Pancreas (tissue), 10 donors: ENCODE data around the gene CCL5. TPM values are rescaled to one million over a fixed set of nuclear protein-coding genes. Genes with fewer than 3 reads are reported as not detected.

Experiments
- ATAC-seq, 4 donors: fragments of 200-7000 bp; cut with Tn5 transposase; one replicate each; pipeline versions ENCODE4 v1.8.0 to v1.9.1; 2020; ENCODE audit warnings: mild to moderate bottlenecking in 4 of 4, moderate library complexity in 4 of 4
- DNase-seq, 6 donors: peaks; one replicate each; pipeline ENCODE4 v3.0.0-alpha.2; 2020
- FAIRE-seq: peaks from 2 replicates; lab custom pipeline; 2012; peaks lifted over from hg19 to GRCh38; lab: Jason Lieb, UNC
- H3K27ac ChIP-seq, 4 donors: fragments of 200-600 bp; sonication (generic); 1 replicate in 3 of 4; 2 replicates in 1 of 4; pipeline versions ENCODE4 v1.5.0 to v1.8.0; 2020
- H3K27me3 ChIP-seq, 4 donors: fragments of 200-600 bp; one replicate each; pipeline ENCODE4 v1.8.0; 2021
- H3K36me3 ChIP-seq, 3 donors: fragments of 200-600 bp; sonication (generic) in 1 of 3; one replicate each; pipeline versions ENCODE4 v1.5.0 to v1.8.0; 2020 to 2021
- H3K4me1 ChIP-seq, 3 donors: fragments of 200-600 bp; one replicate each; pipeline ENCODE4 v1.8.0; 2021
- H3K4me3 ChIP-seq, 4 donors: fragments of 200-600 bp; sonication (generic) in 2 of 4; one replicate each; pipeline versions ENCODE4 v1.5.0 to v1.8.0; 2020 to 2021
- H3K9me3 ChIP-seq, 4 donors: fragments of 200-600 bp; one replicate each; pipeline ENCODE4 v1.8.0; 2021
- CTCF ChIP-seq, 4 donors: fragments of 200-600 bp; sonication (generic) in 3 of 4; IDR thresholded peaks; one replicate each; pipeline versions ENCODE4 v1.5.0 to v1.8.0; 2021; ENCODE audit warnings: antibody characterized with exemption in 4 of 4
- WGBS, 2 donors: extraction: QIAGEN DNeasy Blood & Tissue Kit; methylation state at CpG; one replicate each; pipeline ENCODE4 v1.1.7; 2013; 5-methylcytosine and 5-hydroxymethylcytosine counted together
- intact Hi-C, 3 donors: fragments of 100-400 bp; cut with DNase I; formaldehyde crosslinking; loops; one replicate each; pipeline versions ENCODE4 v1.11.1 to v1.14.2; 2022
- polyA plus RNA-seq, 2 donors: library from polyadenylated mRNA; stranded (reverse); fragments of 200-250 nt; gene quantifications; one replicate each; pipeline ENCODE4 v1.2.3, GENCODE V29; 2013
- total RNA-seq, 6 donors: library from RNA; stranded (reverse); fragmentation: NEBNext Ultra II Directional in 4 of 6; extraction: Animal tissue kit (Norgen Biotek cat#: 25700) in 4 of 6; gene quantifications; one replicate each; pipeline versions ENCODE4 v1.2.1 to v1.2.4, GENCODE V29; 2021 to 2023
- donor health status: healthy with polysubstance abuse.
- donor health status: DM: no; HTN: no; CAD: no; lungs with moderate emphysema.
- donor health status: DM: no; HTN: no; CAD: no.
- donor health status: control.
- donor health status: control.
- donor health status: Bipolar disorder and iron deficiency.
- donor health status: DM: yes; HTN: yes; CAD: no.
- donor health status: DM: no; HTN: no; CAD: no.
- donor health status: DM: no; HTN: no; CAD: no.
- donor health status: DM: yes; HTN: yes; CAD: no.

Gene CCL5
- total and polyA plus RNA-seq, 8 donors = 0.47 to 3.5 (median 1.8) TPM

DNA sequence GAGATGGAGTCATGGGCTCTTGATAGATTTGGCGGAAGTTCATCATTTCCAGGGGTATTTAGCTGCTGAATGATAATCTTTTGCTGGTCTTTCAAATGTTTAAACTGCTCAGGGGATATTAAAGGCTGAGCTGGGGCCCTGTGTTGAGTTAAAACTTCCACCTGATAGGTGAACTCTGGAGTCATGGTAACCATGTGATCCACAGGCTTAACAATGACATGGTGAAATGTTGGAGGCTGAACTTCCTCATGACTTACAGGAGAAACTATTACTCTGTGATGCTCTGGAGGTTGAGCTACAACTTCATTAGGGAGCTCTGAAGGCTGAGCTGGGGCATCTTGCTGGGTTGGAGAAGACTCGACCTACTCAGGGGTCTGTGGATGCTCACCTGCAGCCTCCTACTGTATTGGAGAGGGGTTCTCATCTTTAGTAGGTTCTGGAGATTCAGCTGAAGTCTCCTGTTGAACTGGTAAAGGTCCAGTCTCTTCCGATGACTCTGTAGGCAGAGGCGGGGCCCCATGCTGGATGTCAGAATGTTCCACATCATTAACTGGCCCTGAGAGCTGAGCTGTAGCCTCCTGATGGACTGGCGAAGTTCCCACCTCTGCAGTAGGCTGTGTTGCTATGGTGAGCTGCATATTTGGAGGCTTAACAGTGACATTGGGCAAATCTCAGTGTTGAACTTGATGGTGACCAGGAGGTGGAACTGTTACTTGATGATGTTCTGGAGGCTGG lies 26.2 kb upstream of the CCL5 start:
- H3K27me3 ChIP-seq = no peaks in the 10 kb centered on the region
- intact Hi-C loops = no loop called here
- H3K4me3 ChIP-seq = no peak overlapping the region
- H3K27ac ChIP-seq = no peak overlapping the region
- FAIRE-seq (no peak), DNase-seq (no peak), ATAC-seq (no peak)
- H3K36me3 ChIP-seq = no peaks in the 10 kb centered on the region
- no peaks in the 10 kb centered on the region for H3K9me3 ChIP-seq
- H3K4me1 ChIP-seq = no peaks in the 10 kb centered on the region
- TF ChIP-seq CTCF (IDR thresholded peaks at IDR 0.05) = no peak
- WGBS, 2 donors = 67 to 81% methylated on average over 5 of the region's 5 CpGs

GRCh38 chr17:35903451-35903850 lies 23.3 kb upstream of the CCL5 start:
- WGBS, 2 donors = 89 to 96% methylated on average over 5 of the region's 5 CpGs
- no peak for TF ChIP-seq CTCF (IDR thresholded peaks at IDR 0.05)
- Histone ChIP-seq H3K27ac (no peak overlapping the region), H3K9me3 (no peaks in the 10 kb centered on the region), H3K4me3 (no peak overlapping the region), H3K4me1 (no peaks in the 10 kb centered on the region), H3K36me3 (no peaks in the 10 kb centered on the region), H3K27me3 (no peaks in the 10 kb centered on the region)
- FAIRE-seq (no peak), ATAC-seq (no peak), DNase-seq (no peak)
- intact Hi-C loops = no loop called here

- no peaks in the 10 kb centered on the region for H3K4me1 ChIP-seq
- H3K36me3 ChIP-seq = no peaks in the 10 kb centered on the region
- DNase-seq (no peak), ATAC-seq (no peak), FAIRE-seq (no peak)
- no peak overlapping the region for H3K27ac ChIP-seq
- H3K9me3 ChIP-seq = no peaks in the 10 kb centered on the region
- intact Hi-C loops = no loop called here
- H3K4me3 ChIP-seq = no peak overlapping the region
- 84 to 86% methylated on average over 9 of the region's 9 CpGs for WGBS, 2 donors
- H3K27me3 ChIP-seq = no peaks in the 10 kb centered on the region
- no peak for TF ChIP-seq CTCF (IDR thresholded peaks at IDR 0.05)
These were observed 21.5 kb upstream of the CCL5 start for GRCh38 chr17:35901631-35902175.

- FAIRE-seq (no peak), DNase-seq (no peak), ATAC-seq (no peak)
- H3K27me3 ChIP-seq = no peaks in the 10 kb centered on the region
- 58 to 64% methylated on average over 11 of the region's 11 CpGs for WGBS, 2 donors
- no peak overlapping the region for H3K27ac ChIP-seq
- no peaks in the 10 kb centered on the region for H3K36me3 ChIP-seq
- no peak for TF ChIP-seq CTCF (IDR thresholded peaks at IDR 0.05)
- no peaks in the 10 kb centered on the region for H3K4me1 ChIP-seq
- H3K4me3 ChIP-seq = no peak overlapping the region
- no peaks in the 10 kb centered on the region for H3K9me3 ChIP-seq
- intact Hi-C loops = no loop called here
These were observed 20.7 kb upstream of the CCL5 start for GRCh38 chr17:35900708-35901480.
